ENCODE data around the gene MAPT.
A peak's percentile ranks its signal among the peaks of the same experiment; 100 is the strongest.
"Not testable (repeated sequence)": the region's sequence is repeated elsewhere in the genome, so short reads cannot be mapped to it uniquely, and the experiment has no call there.

The MAPT gene

GRCh38 chr17:45996282-45996937, 102.1 kb downstream of the MAPT start:
- DNase-seq = no peak

- no peak for DNase-seq
Measured at GRCh38 chr17:45997166-45997565, 102.8 kb downstream of the MAPT start.

- DNase-seq = no peak
Measured at GRCh38 chr17:45997624-45998023, 103.3 kb downstream of the MAPT start.

GRCh38 chr17:45998987-45999899, 104.9 kb downstream of the MAPT start, which contains the start of gene STH:
Gene STH (plus strand): TSS chr17:45999250. CDS start chr17:45999280, 30 bp downstream.
- DNase-seq = no peak

- no peak for DNase-seq
Measured at GRCh38 chr17:45999900-46000290, 105.5 kb downstream of the MAPT start.

- no peak for DNase-seq
Measured at GRCh38 chr17:46000292-46000691, 105.9 kb downstream of the MAPT start.

- no peak for DNase-seq
Measured at GRCh38 chr17:46000757-46001156, 106.4 kb downstream of the MAPT start.

- no peak for DNase-seq
Measured at GRCh38 chr17:46001390-46002310, 107.3 kb downstream of the MAPT start.

GRCh38 chr17:46002311-46002972, 108.1 kb downstream of the MAPT start:
- peak; percentile 62 to 78 for DNase-seq

GRCh38 chr17:46002973-46003316, 108.6 kb downstream of the MAPT start:
- DNase-seq = no peak

- no peak for DNase-seq
Measured at GRCh38 chr17:46003907-46004748, 109.8 kb downstream of the MAPT start.

GRCh38 chr17:46006082-46006481, 111.7 kb downstream of the MAPT start:
- DNase-seq = not testable (repeated sequence)

- DNase-seq = no peak
Measured at GRCh38 chr17:46007461-46007965, 113.2 kb downstream of the MAPT start.

GRCh38 chr17:46008591-46008990, 114.2 kb downstream of the MAPT start:
- DNase-seq = no peak

GRCh38 chr17:46009681-46010596, 115.6 kb downstream of the MAPT start:
- no peak for DNase-seq

GRCh38 chr17:46010597-46011186, 116.3 kb downstream of the MAPT start:
- no peak for DNase-seq

GRCh38 chr17:46011711-46012505, 117.6 kb downstream of the MAPT start:
- DNase-seq = no peak

GRCh38 chr17:46012506-46013079, 118.2 kb downstream of the MAPT start:
- no peak for DNase-seq

- no peak for DNase-seq
Measured at GRCh38 chr17:46013127-46013501, 118.8 kb downstream of the MAPT start.
